Activated CD8-positive, alpha-beta T cell treated with anti-CD3 and anti-CD28 coated beads for 36 hours (primary cell): ENCODE results near the gene SURF4. TPM values are rescaled to one million over a fixed set of nuclear protein-coding genes. Genes with fewer than 3 reads are reported as not detected.
"Not testable (repeated sequence)": the region's sequence is repeated elsewhere in the genome, so short reads cannot be mapped to it uniquely, and the experiment has no call there.

Experiments used
- ATAC-seq: fragments of 200-7000 bp; cut with Tn5 transposase; one replicate; pipeline ENCODE4 v1.10.0; 2021; ENCODE audit warnings: mild to moderate bottlenecking, moderate library complexity
- CTCF ChIA-PET: fragments of 350-600 bp; sonication (Branson Sonifier 250); formaldehyde crosslinking; loops from one replicate; lab custom pipeline; 2021; ENCODE audit warnings: antibody characterized with exemption; lab: Charles Lee
- POLR2A ChIA-PET: fragments of 350-600 bp; sonication (Branson Sonifier 250); formaldehyde crosslinking; loops from one replicate; lab custom pipeline; 2021; ENCODE audit warnings: antibody characterized with exemption; lab: Charles Lee
- DNase-seq: peaks from one replicate; pipeline ENCODE4 v3.0.0-alpha.2; 2020
- H3K27ac Mint-ChIP-seq: one replicate; pipeline ENCODE4 v1.8.0; 2021; ENCODE audit warnings: mild to moderate bottlenecking, mixed read lengths
- H3K27me3 Mint-ChIP-seq: one replicate; pipeline ENCODE4 v1.8.0; 2021; ENCODE audit warnings: mixed read lengths
- H3K36me3 Mint-ChIP-seq: one replicate; pipeline ENCODE4 v1.8.0; 2021; ENCODE audit warnings: low read depth, mixed read lengths
- H3K4me1 Mint-ChIP-seq: one replicate; pipeline ENCODE4 v1.8.0; 2021; ENCODE audit warnings: low read depth, mixed read lengths
- H3K4me3 Mint-ChIP-seq: one replicate; pipeline ENCODE4 v1.8.0; 2021; ENCODE audit warnings: mild to moderate bottlenecking, moderate library complexity, mixed read lengths
- H3K9me3 Mint-ChIP-seq: one replicate; pipeline ENCODE4 v1.8.0; 2021; ENCODE audit warnings: mixed read lengths
- intact Hi-C: fragments of 100-400 bp; cut with micrococcal nuclease; formaldehyde crosslinking; loops from one replicate; pipeline ENCODE4 v1.10.0; 2022
- total RNA-seq, 2 experiments: library from RNA; stranded (reverse); gene quantifications; one replicate each; pipeline ENCODE4 v1.2.3, GENCODE V29; 2021
- TF ChIP-seq, protein P1 (sequence below): fragments of 200-600 bp; IDR thresholded peaks from one replicate; pipeline ENCODE4 v1.8.0; 2022; ENCODE audit warnings: antibody characterized with exemption, mild to moderate bottlenecking

Gene SURF4
- total RNA-seq, 2 experiments from 2014 or later = 219 to 239 TPM

DNA sequence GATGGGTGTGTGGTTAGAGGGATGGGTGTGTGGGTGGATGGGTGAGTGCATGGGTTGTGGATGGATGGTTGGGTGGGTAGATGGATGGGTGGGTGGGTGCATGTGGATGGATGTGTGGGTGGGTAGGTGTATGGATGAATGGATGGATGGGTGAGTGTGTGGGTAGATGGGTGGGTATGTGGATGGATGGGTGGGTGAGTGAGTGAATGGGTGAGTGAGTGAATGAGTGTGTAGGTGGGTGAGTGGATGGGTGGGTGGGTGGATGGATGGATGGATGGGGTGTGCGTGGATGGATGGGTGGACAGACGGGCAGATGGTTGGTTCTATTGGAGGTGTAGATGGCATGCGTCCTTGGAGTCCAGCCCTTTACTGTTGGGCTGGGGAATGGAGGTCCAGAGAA is 17.5 kb upstream of the SURF4 start:
- Mint-ChIP-seq H3K9me3 (no peaks in the 10 kb centered on the region), H3K36me3 (no peaks in the 10 kb centered on the region), H3K4me3 (no peak overlapping the region), H3K4me1 (peaks cover 2% of the 10 kb centered on the region), H3K27ac (no peak overlapping the region), H3K27me3 (peaks cover 3% of the 10 kb centered on the region)
- no peak for ATAC-seq
- no peak for DNase-seq
- TF ChIP-seq, protein P1, sequence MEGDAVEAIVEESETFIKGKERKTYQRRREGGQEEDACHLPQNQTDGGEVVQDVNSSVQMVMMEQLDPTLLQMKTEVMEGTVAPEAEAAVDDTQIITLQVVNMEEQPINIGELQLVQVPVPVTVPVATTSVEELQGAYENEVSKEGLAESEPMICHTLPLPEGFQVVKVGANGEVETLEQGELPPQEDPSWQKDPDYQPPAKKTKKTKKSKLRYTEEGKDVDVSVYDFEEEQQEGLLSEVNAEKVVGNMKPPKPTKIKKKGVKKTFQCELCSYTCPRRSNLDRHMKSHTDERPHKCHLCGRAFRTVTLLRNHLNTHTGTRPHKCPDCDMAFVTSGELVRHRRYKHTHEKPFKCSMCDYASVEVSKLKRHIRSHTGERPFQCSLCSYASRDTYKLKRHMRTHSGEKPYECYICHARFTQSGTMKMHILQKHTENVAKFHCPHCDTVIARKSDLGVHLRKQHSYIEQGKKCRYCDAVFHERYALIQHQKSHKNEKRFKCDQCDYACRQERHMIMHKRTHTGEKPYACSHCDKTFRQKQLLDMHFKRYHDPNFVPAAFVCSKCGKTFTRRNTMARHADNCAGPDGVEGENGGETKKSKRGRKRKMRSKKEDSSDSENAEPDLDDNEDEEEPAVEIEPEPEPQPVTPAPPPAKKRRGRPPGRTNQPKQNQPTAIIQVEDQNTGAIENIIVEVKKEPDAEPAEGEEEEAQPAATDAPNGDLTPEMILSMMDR = no peak
- POLR2A ChIA-PET = no interaction called here
- CTCF ChIA-PET = no interaction called here
- intact Hi-C loops = no loop called here

DNA sequence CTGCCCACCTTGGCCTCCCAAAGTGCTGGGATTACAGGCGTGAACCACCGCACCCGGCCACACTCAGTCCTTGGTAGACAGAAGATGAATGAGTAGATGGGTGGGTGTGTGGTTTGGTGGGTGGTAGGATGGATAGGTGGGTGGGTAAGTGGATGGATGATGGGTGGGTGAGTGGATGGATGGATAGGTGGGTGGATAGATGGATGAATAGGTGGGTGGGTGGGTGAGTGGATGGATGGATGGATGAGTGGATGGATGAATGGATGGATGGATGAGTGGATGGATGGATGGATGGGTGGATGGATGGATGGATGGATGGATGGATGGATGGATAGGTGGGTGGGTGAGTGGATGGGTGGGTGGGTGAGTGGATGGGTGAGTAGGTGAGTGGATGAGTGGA is 16.4 kb upstream of the SURF4 start:
- H3K4me3 Mint-ChIP-seq, H3K27ac Mint-ChIP-seq, CTCF ChIA-PET, H3K36me3 Mint-ChIP-seq, DNase-seq, H3K9me3 Mint-ChIP-seq, H3K27me3 Mint-ChIP-seq, H3K4me1 Mint-ChIP-seq, intact Hi-C loops, POLR2A ChIA-PET, ATAC-seq: not testable (repeated sequence)

DNA sequence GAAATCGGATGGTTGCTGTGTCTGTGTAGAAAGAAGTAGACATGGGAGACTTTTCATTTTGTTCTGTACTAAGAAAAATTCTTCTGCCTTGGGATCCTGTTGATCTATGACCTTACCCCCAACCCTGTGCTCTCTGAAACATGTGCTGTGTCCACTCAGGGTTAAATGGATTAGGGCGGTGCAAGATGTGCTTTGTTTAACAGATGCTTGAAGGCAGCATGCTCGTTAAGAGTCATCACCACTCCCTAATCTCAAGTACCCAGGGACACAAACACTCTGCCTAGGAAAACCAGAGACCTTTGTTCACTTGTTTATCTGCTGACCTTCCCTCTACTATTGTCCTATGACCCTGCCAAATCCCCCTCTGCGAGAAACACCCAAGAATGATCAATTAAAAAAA is 15.6 kb upstream of the SURF4 start:
- H3K4me1 Mint-ChIP-seq, H3K27me3 Mint-ChIP-seq, DNase-seq: not testable (repeated sequence)

DNA sequence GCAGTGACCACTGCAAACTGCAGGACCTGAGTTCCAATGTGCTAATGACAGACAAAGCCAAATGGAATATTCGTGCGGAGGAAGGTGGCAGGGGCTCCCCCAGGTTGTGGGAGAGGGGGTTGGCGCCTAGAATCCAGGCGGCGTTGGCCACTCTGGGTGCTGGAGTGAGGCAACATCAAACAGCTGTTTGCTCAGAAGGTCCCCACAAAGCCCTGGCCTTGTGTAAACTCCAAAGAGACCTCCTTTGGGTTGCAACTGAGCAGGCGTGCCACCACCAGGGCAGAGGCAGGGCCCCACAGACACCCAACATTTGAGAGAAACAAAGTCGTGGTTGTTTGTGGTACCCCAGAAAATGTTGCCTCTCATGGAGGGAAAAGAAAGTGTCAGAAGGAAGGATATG is 14.9 kb upstream of the SURF4 start:
- intact Hi-C loops = no loop called here
- Mint-ChIP-seq H3K9me3 (no peaks in the 10 kb centered on the region), H3K4me3 (no peak overlapping the region), H3K27ac (no peak overlapping the region), H3K36me3 (no peaks in the 10 kb centered on the region), H3K27me3 (peaks cover 3% of the 10 kb centered on the region), H3K4me1 (no peaks in the 10 kb centered on the region)
- DNase-seq (no peak), ATAC-seq (no peak)
- CTCF ChIA-PET = no interaction called here
- TF ChIP-seq, protein P1 = no peak
- POLR2A ChIA-PET = no interaction called here

More for the DNA sequence above, 15.6 kb upstream of the SURF4 start:
- intact Hi-C loops, H3K36me3 Mint-ChIP-seq, H3K27ac Mint-ChIP-seq, CTCF ChIA-PET, POLR2A ChIA-PET, ATAC-seq, H3K4me3 Mint-ChIP-seq, H3K9me3 Mint-ChIP-seq: not testable (repeated sequence)

DNA sequence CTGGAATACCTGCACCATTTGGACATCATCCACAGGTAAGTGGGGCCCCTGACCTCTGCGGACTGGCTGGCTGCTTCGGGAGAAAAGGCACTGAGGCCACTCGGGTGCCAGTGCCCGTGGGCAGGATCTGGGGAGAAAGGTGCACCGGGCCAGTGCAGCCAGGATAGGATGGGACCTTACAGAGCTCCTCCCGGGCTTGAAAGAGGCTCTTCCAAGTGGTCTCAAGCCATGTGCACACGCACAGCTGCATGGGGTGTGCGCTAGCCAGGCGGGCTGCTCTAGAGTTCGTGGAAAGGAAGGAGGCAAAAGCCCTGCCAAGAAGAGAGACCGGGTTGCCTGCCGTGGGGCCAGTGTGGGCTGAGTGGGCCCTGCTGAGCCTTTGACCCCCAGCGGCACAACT is 13.7 kb upstream of the SURF4 start:
- DNase-seq = no peak

DNA sequence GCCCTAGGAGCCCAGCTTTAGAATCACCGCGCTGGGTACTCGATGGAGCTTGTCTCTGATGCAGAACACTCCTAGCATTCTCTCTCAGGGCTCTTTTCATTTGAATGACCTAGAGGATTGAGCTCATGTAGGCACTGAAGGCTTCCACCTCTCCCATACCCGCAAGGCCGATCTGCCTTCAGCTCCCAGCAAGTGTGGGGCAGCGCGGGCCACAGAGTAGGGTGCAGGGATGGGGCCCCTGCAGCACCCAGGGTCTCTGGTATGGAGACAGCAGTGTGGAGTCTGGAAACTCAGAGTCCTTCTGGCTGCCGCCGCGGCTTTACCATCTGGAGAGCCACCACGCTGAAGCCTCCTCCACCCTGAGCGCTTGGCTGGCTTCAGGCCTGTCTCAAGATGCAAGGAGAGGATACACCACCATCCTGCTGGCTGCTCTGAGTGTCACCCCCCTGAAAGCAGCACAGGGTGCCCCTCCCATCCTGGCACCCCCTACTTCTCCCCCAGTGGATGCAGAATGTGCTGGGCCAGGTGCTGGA is 13.2 kb upstream of the SURF4 start:
- TF ChIP-seq, protein P1 = no peak
- intact Hi-C loops = no loop called here
- H3K4me1 Mint-ChIP-seq = no peaks in the 10 kb centered on the region
- H3K27ac Mint-ChIP-seq = no peak overlapping the region
- H3K4me3 Mint-ChIP-seq = no peak overlapping the region
- peaks cover 3% of the 10 kb centered on the region for H3K27me3 Mint-ChIP-seq
- H3K36me3 Mint-ChIP-seq = no peaks in the 10 kb centered on the region
- no peak for ATAC-seq
- ChIA-PET POLR2A (interaction anchor here (1.0 to 1.2 kb wide), 2 partner anchors 13 to 14 kb away, joined by 3 read pairs; no protein-coding TSS in a partner anchor), CTCF (interaction anchor here (1.7 kb wide), 1 partner anchor 367 kb away, joined by 4 read pairs; no protein-coding TSS in a partner anchor)
- DNase-seq = no peak
- H3K9me3 Mint-ChIP-seq = no peaks in the 10 kb centered on the region

More for the DNA sequence above, 13.7 kb upstream of the SURF4 start:
- TF ChIP-seq, protein P1 = no peak
- no peak for ATAC-seq
- ChIA-PET POLR2A (interaction anchor here (1.0 to 1.2 kb wide), 2 partner anchors 12 to 15 kb away, joined by 3 read pairs; no protein-coding TSS in a partner anchor), CTCF (no interaction called here)
- peaks cover 3% of the 10 kb centered on the region for H3K27me3 Mint-ChIP-seq
- no peaks in the 10 kb centered on the region for H3K9me3 Mint-ChIP-seq
- intact Hi-C loops = no loop called here
- H3K27ac Mint-ChIP-seq = no peak overlapping the region
- H3K4me3 Mint-ChIP-seq = no peak overlapping the region
- no peaks in the 10 kb centered on the region for H3K36me3 Mint-ChIP-seq
- H3K4me1 Mint-ChIP-seq = no peaks in the 10 kb centered on the region
